Caco-2 (cell line): ENCODE data around the gene SLIT3. TPM values are rescaled to one million over a fixed set of nuclear protein-coding genes. Genes with fewer than 3 reads are reported as not detected.

Source experiments
- BruUV-seq: library from RNA; stranded (reverse); fragments of 400-500 nt; replicated peaks from 2 replicates; lab custom pipeline; 2021; lab: Mats Ljungman, UMichigan
- CTCF ChIA-PET: fragments of 300-600 bp; sonication (Branson Sonifier 250); formaldehyde crosslinking; loops from one replicate; lab custom pipeline; 2022; ENCODE audit warnings: antibody characterized with exemption; lab: Charles Lee
- POLR2A ChIA-PET: fragments of 300-600 bp; sonication (Branson Sonifier 250); formaldehyde crosslinking; loops from one replicate; lab custom pipeline; 2022; ENCODE audit warnings: antibody characterized with exemption; lab: Charles Lee
- DNase-seq, 2 experiments: peaks; one replicate each; pipeline versions ENCODE4 v3.0.0 to v3.0.0-alpha.2; 2020 to 2022
- H3K27me3 ChIP-seq: replicated peaks from 2 replicates; pipeline ENCODE4 v1.6.0; 2011; ENCODE audit warnings: low read length; ENCODE audit not compliant: control insufficient read depth, insufficient read depth
- H3K36me3 ChIP-seq: 2 replicates; pipeline ENCODE4 v1.5.1; 2011; ENCODE audit warnings: low read length; ENCODE audit not compliant: control insufficient read depth, insufficient read depth
- H3K4me1 ChIP-seq: fragments of 250-450 bp; sonication (Bioruptor Pico); 2 replicates; pipeline ENCODE4 v1.5.1; 2020; ENCODE audit warnings: mild to moderate bottlenecking
- H3K4me3 ChIP-seq: 2 replicates; pipeline ENCODE4 v1.5.1; 2011; ENCODE audit warnings: low read depth, mild to moderate bottlenecking, control low read depth, low read length
- H3K9me3 ChIP-seq: fragments of 250-450 bp; sonication (Bioruptor Pico); 2 replicates; pipeline ENCODE4 v1.5.1; 2020; ENCODE audit warnings: mild to moderate bottlenecking, moderate library complexity
- H3K27ac Mint-ChIP-seq: one replicate; pipeline ENCODE4 v1.8.0; 2022; ENCODE audit warnings: mixed read lengths; ENCODE audit not compliant: unreplicated experiment
- H3K27me3 Mint-ChIP-seq: one replicate; pipeline ENCODE4 v1.8.0; 2022; ENCODE audit warnings: mixed read lengths; ENCODE audit not compliant: insufficient read depth, unreplicated experiment
- H3K36me3 Mint-ChIP-seq: one replicate; pipeline ENCODE4 v1.8.0; 2022; ENCODE audit warnings: mild to moderate bottlenecking, mixed read lengths; ENCODE audit not compliant: insufficient read depth, unreplicated experiment
- H3K4me1 Mint-ChIP-seq: one replicate; pipeline ENCODE4 v1.8.0; 2022; ENCODE audit warnings: low read depth, mixed read lengths; ENCODE audit not compliant: unreplicated experiment
- H3K4me3 Mint-ChIP-seq: one replicate; pipeline ENCODE4 v1.8.0; 2022; ENCODE audit warnings: mild to moderate bottlenecking, moderate library complexity, mixed read lengths; ENCODE audit not compliant: unreplicated experiment
- H3K9me3 Mint-ChIP-seq: one replicate; pipeline ENCODE4 v1.8.0; 2022; ENCODE audit warnings: mixed read lengths; ENCODE audit not compliant: unreplicated experiment
- CTCF ChIP-seq, 2 experiments: fragments of 200-600 bp in 1 of 2; IDR thresholded peaks; 1 replicate in 1 of 2; 2 replicates in 1 of 2; pipeline versions ENCODE4 v1.5.1 to v1.8.0; 2011 to 2022; ENCODE audit warnings: antibody characterized with exemption in 1 of 2, control low read depth in 1 of 2, inconsistent platforms in 1 of 2, low read depth in 1 of 2, low read length in 1 of 2, mild to moderate bottlenecking in 1 of 2, moderate library complexity in 1 of 2; ENCODE audit not compliant: insufficient read depth in 1 of 2, severe bottlenecking in 1 of 2, unreplicated experiment in 1 of 2
- intact Hi-C: fragments of 100-400 bp; cut with micrococcal nuclease; formaldehyde crosslinking; loops from one replicate; pipeline ENCODE4 v1.10.0; 2022; ENCODE audit not compliant: unreplicated experiment
- total RNA-seq: library from RNA; stranded (reverse); gene quantifications from 2 replicates; pipeline ENCODE4 v1.2.3, GENCODE V29; 2022

SLIT3 gene
- total RNA-seq, 1 experiment from 2014 or later: 2.1 TPM

- Histone ChIP-seq H3K27me3 (no peaks in the 10 kb centered on the region), H3K4me3 (no peak overlapping the region), H3K9me3 (no peaks in the 10 kb centered on the region; the same call in 1 of the 2 replicates), H3K4me1 (no peaks in the 10 kb centered on the region), H3K36me3 (no peaks in the 10 kb centered on the region)
- Mint-ChIP-seq H3K4me3 (no peak overlapping the region), H3K9me3 (peaks cover 18% of the 10 kb centered on the region), H3K36me3 (peaks cover 7% of the 10 kb centered on the region), H3K27ac (no peak overlapping the region), H3K4me1 (peaks cover 24% of the 10 kb centered on the region), H3K27me3 (no peaks in the 10 kb centered on the region)
- intact Hi-C loops: no loop called here
- ChIA-PET CTCF (no interaction called here), POLR2A (no interaction called here)
- BruUV-seq: no TSS peak
- TF ChIP-seq CTCF (IDR thresholded peaks at IDR 0.05; ENCODE audit: insufficient read depth in 1 of 2, low read depth in 1 of 2, low read length in 1 of 2, severe bottlenecking in 1 of 2, unreplicated experiment in 1 of 2): no peak
- no peak for DNase-seq
These were observed 42.5 kb downstream of the SLIT3 start for GRCh38 chr5:169258372-169259000.

- intact Hi-C loops: no loop called here
- BruUV-seq: no TSS peak
- Histone ChIP-seq H3K4me3 (no peak overlapping the region), H3K36me3 (no peaks in the 10 kb centered on the region), H3K27me3 (no peaks in the 10 kb centered on the region), H3K4me1 (0 out of 2 replicates have a peak, but pooled peaks cover 3% of the 10 kb centered on the region), H3K9me3 (no peaks in the 10 kb centered on the region; the same call in 1 of the 2 replicates)
- no peak for DNase-seq
- no peak overlapping the region for H3K4me3 Mint-ChIP-seq
- no peaks in the 10 kb centered on the region for H3K27me3 Mint-ChIP-seq
- peaks cover 11% of the 10 kb centered on the region for H3K9me3 Mint-ChIP-seq
- peaks cover 24% of the 10 kb centered on the region for H3K4me1 Mint-ChIP-seq
- no peak for TF ChIP-seq CTCF (IDR thresholded peaks at IDR 0.05; ENCODE audit: insufficient read depth in 1 of 2, low read depth in 1 of 2, low read length in 1 of 2, severe bottlenecking in 1 of 2, unreplicated experiment in 1 of 2)
- H3K27ac Mint-ChIP-seq: no peak overlapping the region
- peaks cover 7% of the 10 kb centered on the region for H3K36me3 Mint-ChIP-seq
- POLR2A ChIA-PET: no interaction called here
- CTCF ChIA-PET: no interaction called here
These were observed 44.7 kb downstream of the SLIT3 start for GRCh38 chr5:169256191-169256590.

- ChIA-PET POLR2A (no interaction called here), CTCF (no interaction called here)
- Histone ChIP-seq H3K4me1 (peaks cover 25% of the 10 kb centered on the region), H3K36me3 (no peaks in the 10 kb centered on the region), H3K4me3 (no peak overlapping the region), H3K9me3 (no peaks in the 10 kb centered on the region), H3K27me3 (no peaks in the 10 kb centered on the region)
- H3K27me3 Mint-ChIP-seq: no peaks in the 10 kb centered on the region
- no peak for TF ChIP-seq CTCF (IDR thresholded peaks at IDR 0.05; ENCODE audit: insufficient read depth in 1 of 2, low read depth in 1 of 2, low read length in 1 of 2, severe bottlenecking in 1 of 2, unreplicated experiment in 1 of 2)
- H3K9me3 Mint-ChIP-seq: peaks cover 5% of the 10 kb centered on the region
- H3K27ac Mint-ChIP-seq: no peak overlapping the region
- no peak overlapping the region for H3K4me3 Mint-ChIP-seq
- no peak for DNase-seq
- intact Hi-C loops: no loop called here
- BruUV-seq: no TSS peak
- H3K36me3 Mint-ChIP-seq: peaks cover 4% of the 10 kb centered on the region
- H3K4me1 Mint-ChIP-seq: peaks cover 44% of the 10 kb centered on the region
These were observed 47.9 kb downstream of the SLIT3 start for GRCh38 chr5:169253071-169253470.
